GM12878 (cell line): ENCODE results near the gene TGFBR1. TPM values are rescaled to one million over a fixed set of nuclear protein-coding genes. Genes with fewer than 3 reads are reported as not detected.

Experiments used
- ATAC-seq: fragments of 200-7000 bp; cut with Tn5 transposase; 3 replicates; pipeline ENCODE4 v1.9.1; 2020; ENCODE audit warnings: mild to moderate bottlenecking, moderate library complexity
- BruUV-seq: library from RNA; stranded (reverse); fragments of 400-500 nt; replicated peaks from 2 replicates; lab custom pipeline; 2021; lab: Mats Ljungman, UMichigan
- CTCF ChIA-PET: fragments of 300-600 bp; sonication (Branson Sonifier 250); formaldehyde crosslinking; extraction: SDS; loops from one replicate; lab custom pipeline; 2021; ENCODE audit warnings: inconsistent platforms; lab: Yijun Ruan, JAX
- POLR2A ChIA-PET: fragments of 350-600 bp; formaldehyde crosslinking; extraction: SDS; loops from one replicate; lab custom pipeline; 2021; ENCODE audit warnings: inconsistent platforms; lab: Charles Lee
- RAD21 ChIA-PET: fragments of 300-600 bp; sonication (Branson Sonifier 250); formaldehyde crosslinking; loops from one replicate; lab custom pipeline; 2023; ENCODE audit warnings: antibody characterized with exemption; ENCODE audit not compliant: unreplicated experiment; lab: Charles Lee
- SMC1A ChIA-PET: fragments of 300-600 bp; sonication (Branson Sonifier 250); formaldehyde crosslinking; loops from one replicate; lab custom pipeline; 2023; ENCODE audit not compliant: unreplicated experiment, uncharacterized antibody; lab: Charles Lee
- DNase-seq: peaks from one replicate; pipeline ENCODE4 v3.0.0-alpha.2; 2011; ENCODE audit warnings: low read depth, low spot score
- FAIRE-seq: peaks from 3 replicates; lab custom pipeline; 2011; peaks lifted over from hg19 to GRCh38; lab: Jason Lieb, UNC
- H2AFZ ChIP-seq: 2 replicates; pipeline ENCODE4 v1.6.0; 2011; ENCODE audit warnings: low read depth, low read length, control low read depth; ENCODE audit not compliant: control insufficient read depth
- H3K27ac ChIP-seq: 2 replicates; pipeline ENCODE4 v1.5.1; 2011; ENCODE audit warnings: control low read depth; ENCODE audit not compliant: control insufficient read depth, insufficient read depth
- H3K27me3 ChIP-seq, 2 experiments: replicated peaks in 1 of 2; 2 replicates each; pipeline versions ENCODE4 v1.6.0 to v1.6.1; 2011; ENCODE audit warnings: low read length in 1 of 2; ENCODE audit not compliant: control insufficient read depth in 2 of 2, insufficient read depth in 2 of 2
- H3K36me3 ChIP-seq, 2 experiments: 2 replicates each; pipeline ENCODE4 v1.5.1; 2011; ENCODE audit warnings: low read length in 1 of 2; ENCODE audit not compliant: control insufficient read depth in 2 of 2, insufficient read depth in 2 of 2
- H3K4me1 ChIP-seq: 2 replicates; pipeline ENCODE4 v1.6.1; 2011; ENCODE audit warnings: mild to moderate bottlenecking, low read length, moderate library complexity, mixed read lengths; ENCODE audit not compliant: control insufficient read depth, insufficient read depth
- H3K4me2 ChIP-seq: 2 replicates; pipeline ENCODE4 v1.6.0; 2011; ENCODE audit warnings: control low read depth; ENCODE audit not compliant: control insufficient read depth, insufficient read depth
- H3K4me3 ChIP-seq: fragments of 200-600 bp; sonication (generic); 2 replicates; pipeline ENCODE4 v1.5.1; 2016
- H3K79me2 ChIP-seq: 2 replicates; pipeline ENCODE4 v1.6.0; 2011; ENCODE audit warnings: low read length; ENCODE audit not compliant: control insufficient read depth, insufficient read depth
- H3K9ac ChIP-seq: 2 replicates; pipeline ENCODE4 v1.8.0; 2011; ENCODE audit warnings: low read length, control low read depth, mixed read lengths; ENCODE audit not compliant: control insufficient read depth, insufficient read depth
- H3K9me3 ChIP-seq: replicated peaks from 3 replicates; pipeline ENCODE4 v1.5.1; 2011; ENCODE audit warnings: mild to moderate bottlenecking, low read length; ENCODE audit not compliant: control insufficient read depth, insufficient read depth
- H4K20me1 ChIP-seq: 2 replicates; pipeline ENCODE4 v1.6.0; 2011; ENCODE audit not compliant: control insufficient read depth, insufficient read depth
- ATF7 ChIP-seq: fragments of 450-650 bp; IDR thresholded peaks from 2 replicates; pipeline ENCODE4 v1.6.1; 2016; ENCODE audit warnings: low read depth, mild to moderate bottlenecking
- FOS ChIP-seq: IDR thresholded peaks from 3 replicates; pipeline ENCODE4 v1.6.1; 2011; ENCODE audit warnings: borderline replicate concordance; ENCODE audit not compliant: insufficient read length; ENCODE audit errors: extremely low read depth
- MXI1 ChIP-seq: fragments of 150-350 bp; IDR thresholded peaks from 2 replicates; pipeline ENCODE4 v1.6.1; 2011; ENCODE audit warnings: low read depth, mild to moderate bottlenecking, inconsistent platforms, low read length, improper control_type of control experiment
- POU2F2 ChIP-seq: IDR thresholded peaks from 3 replicates; pipeline ENCODE4 v1.6.1; 2011; ENCODE audit warnings: low read depth, mild to moderate bottlenecking, low read length, borderline replicate concordance
- RB1 ChIP-seq: fragments of 450-650 bp; formaldehyde crosslinking; IDR thresholded peaks from 2 replicates; pipeline ENCODE4 v1.6.1; 2017; ENCODE audit warnings: mild to moderate bottlenecking, borderline replicate concordance
- TCF7 ChIP-seq: IDR thresholded peaks from 2 replicates; pipeline ENCODE4 v1.6.1; 2014; ENCODE audit warnings: antibody characterized with exemption, borderline replicate concordance
- ZNF217 ChIP-seq: fragments of 450-650 bp; IDR thresholded peaks from 2 replicates; pipeline ENCODE4 v1.6.1; 2017; ENCODE audit warnings: antibody characterized with exemption, mild to moderate bottlenecking
- ZNF24 ChIP-seq: fragments of 450-650 bp; IDR thresholded peaks from 2 replicates; pipeline ENCODE4 v1.6.1; 2017; ENCODE audit warnings: antibody characterized with exemption, mild to moderate bottlenecking
- WGBS: methylation state at CpG from one replicate; pipeline ENCODE4 v1.1.6; 2016; ENCODE audit warnings: low lambda C conversion rate; ENCODE audit not compliant: insufficient replicate concordance, insufficient coverage; ENCODE audit errors: missing lambda C conversion rate; 5-methylcytosine and 5-hydroxymethylcytosine counted together
- in situ Hi-C: fragments of 300-500 bp; cut with MboI; formaldehyde crosslinking; loops from 9 replicates; pipeline ENCODE4 v1.14.3; 2018; ENCODE audit warnings: mixed read lengths
- intact Hi-C: fragments of 100-400 bp; cut with micrococcal nuclease; formaldehyde crosslinking; loops from one replicate; pipeline ENCODE4 v1.14.2; 2022; ENCODE audit not compliant: unreplicated experiment
- polyA plus RNA-seq, 11 experiments: library from polyadenylated mRNA; depleted of rRNA in 4 of 11; unstranded in 6 of 11; stranded (reverse) in 5 of 11; fragments of >200 nt; fragmentation: Nextera tagmentation in 4 of 11; fragmentation: Illumina TruSeq in 1 of 11; extraction: Ambion mirVana in 4 of 11; extraction: Trizol in 1 of 11; gene quantifications; 1 replicate in 1 of 11; 2 replicates in 10 of 11; pipeline versions ENCODE4 v1.2.1 to v1.2.3, GENCODE V29; 2011 to 2016; ENCODE audit warnings: inconsistent platforms in 2 of 11, missing spikeins in 2 of 11, low read depth in 1 of 11
- total RNA-seq, 4 experiments: library from RNA; depleted of rRNA in 3 of 4; stranded (reverse); fragments of >200 nt in 3 of 4; fragmentation: Illumina TruSeq in 1 of 4; extraction: Trizol in 1 of 4; gene quantifications; 2 replicates each; pipeline versions ENCODE4 v1.2.1 to v1.2.3, GENCODE V29; 2013 to 2021
- TF ChIP-seq, protein P1 (sequence below): IDR thresholded peaks from 2 replicates; pipeline ENCODE4 v1.6.1; 2012; ENCODE audit warnings: low read depth, low read length, improper control_type of control experiment
- TF ChIP-seq, protein P2 (sequence below): fragments of 450-650 bp; IDR thresholded peaks from 2 replicates; pipeline ENCODE4 v1.6.1; 2017; ENCODE audit warnings: borderline replicate concordance
- TF ChIP-seq, protein P3 (sequence below), 3 experiments: IDR thresholded peaks in 2 of 3; conservative IDR thresholded peaks in 1 of 3; 2 replicates each; pipeline ENCODE4 v1.5.1; 2011; ENCODE audit warnings: low read depth in 3 of 3, low read length in 3 of 3, mild to moderate bottlenecking in 3 of 3, control low read depth in 2 of 3, moderate library complexity in 2 of 3, inconsistent platforms in 1 of 3, mixed read lengths in 1 of 3; ENCODE audit not compliant: control insufficient read depth in 2 of 3, insufficient read depth in 1 of 3; ENCODE audit errors: extremely low read depth in 1 of 3

The TGFBR1 gene
- total and polyA plus RNA-seq, 10 of the 15 experiments (the other 5 are each of a cell fraction or from before 2014, with no cell fraction given) = 2.9 to 27.2 (median 16.6) TPM

DNA sequence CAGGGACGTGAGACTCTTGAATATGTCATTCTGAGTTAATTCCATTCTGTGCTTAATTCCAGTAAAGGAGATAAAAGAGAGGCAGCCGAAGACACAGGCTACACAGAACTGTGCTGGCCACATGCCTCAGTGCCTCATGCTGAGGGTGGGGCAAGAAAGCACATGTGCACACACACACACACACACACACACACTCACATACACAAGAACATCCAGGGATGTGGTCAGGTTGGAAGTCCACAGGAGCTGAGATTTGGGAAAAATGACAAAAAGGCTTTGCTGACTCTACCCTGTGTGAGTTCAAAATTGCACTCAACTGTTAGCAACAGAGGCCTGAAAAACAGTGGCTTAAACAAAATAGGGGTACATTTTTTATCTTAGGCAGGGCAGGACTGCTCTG is 76.3 kb downstream of the TGFBR1 start:
- Histone ChIP-seq H3K4me2 (peak overlapping the region; percentile 0), H2AFZ (peak overlapping the region; percentile 1), H3K9ac (peak overlapping the region; percentile 41; the same call in 1 of the 2 replicates)
- no peak for FAIRE-seq
- CTCF ChIA-PET = interaction anchor here (0.9 to 9.3 kb wide), 11 partner anchors 8 to 639 kb away, joined by 3 to 131 read pairs (median 6); no protein-coding TSS in a partner anchor
- no peak for TF ChIP-seq ZNF24
- TF ChIP-seq, protein P1, sequence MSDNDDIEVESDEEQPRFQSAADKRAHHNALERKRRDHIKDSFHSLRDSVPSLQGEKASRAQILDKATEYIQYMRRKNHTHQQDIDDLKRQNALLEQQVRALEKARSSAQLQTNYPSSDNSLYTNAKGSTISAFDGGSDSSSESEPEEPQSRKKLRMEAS = peak; percentile 63; the same call in 1 of the 2 replicates
- TF ChIP-seq, all 136 proteins: peak for 1
- 58% methylated on average over 2 of the region's 2 CpGs for WGBS
- no peaks in the 10 kb centered on the region for H3K9me3 ChIP-seq
- ChIA-PET POLR2A (interaction anchor here (1.3 to 2.4 kb wide), 7 partner anchors 10 to 85 kb away, joined by 3 to 11 read pairs (median 8); partner anchors contain the start of genes ALG2 and SEC61B), SMC1A (interaction anchor here (0.8 to 12.4 kb wide), 9 partner anchors 9 to 828 kb away, joined by 3 to 189 read pairs (median 16); partner anchors contain the start of genes ALG2 and SEC61B), RAD21 (interaction anchor here (1.1 to 13.6 kb wide), 11 partner anchors 8 to 1037 kb away, joined by 3 to 147 read pairs (median 6); partner anchors contain the start of genes ALG2 and SEC61B)
- BruUV-seq = TSS peak; percentile 64
- intact Hi-C loops (loop anchor here (5.0 to 10.0 kb wide), 9 partner anchors 56 to 1254 kb away; partner anchors contain the start of genes ERP44 and INVS), in situ Hi-C loops (loop anchor here (5.0 to 10.0 kb wide), 5 partner anchors 49 to 1144 kb away; no protein-coding TSS in a partner anchor)
- peaks cover 60% of the 10 kb centered on the region for H3K4me1 ChIP-seq
- ATAC-seq = peak; percentile 0; the same call in 1 of the 3 replicates
- no peak overlapping the region for H3K4me3 ChIP-seq
- no peaks in the 10 kb centered on the region for H3K27me3 ChIP-seq
- no peaks in the 10 kb centered on the region for H3K79me2 ChIP-seq
- no peak for DNase-seq
- H4K20me1 ChIP-seq = no peaks in the 10 kb centered on the region
- H3K27ac ChIP-seq = peak overlapping the region; percentile 84
- H3K36me3 ChIP-seq = no peaks in the 10 kb centered on the region

DNA sequence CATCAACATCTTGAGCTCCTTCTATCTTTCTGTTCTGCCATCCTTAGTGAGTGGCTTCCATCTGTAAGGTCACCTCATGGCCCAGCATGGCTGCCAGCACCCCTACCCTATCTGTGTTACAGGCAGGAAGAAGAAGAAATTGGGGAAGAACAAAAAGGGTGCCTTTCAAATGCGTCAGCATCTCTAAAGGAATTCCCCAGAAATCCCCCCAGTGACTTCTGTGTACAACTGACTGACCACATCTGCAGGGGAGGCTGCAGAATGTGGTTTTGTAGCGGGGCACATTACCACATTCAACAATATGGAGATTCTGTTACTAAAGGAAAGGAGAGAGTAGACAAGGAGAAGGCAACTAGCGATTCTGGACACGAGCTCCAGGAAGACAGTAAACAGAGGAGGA is 76.7 kb downstream of the TGFBR1 start:
- BruUV-seq = no TSS peak
- ChIA-PET CTCF (interaction anchor here (0.7 to 9.3 kb wide), 15 partner anchors 9 to 1141 kb away, joined by 3 to 131 read pairs (median 4); no protein-coding TSS in a partner anchor), SMC1A (interaction anchor here (0.7 to 12.4 kb wide), 15 partner anchors 9 to 828 kb away, joined by 3 to 189 read pairs (median 4); partner anchors contain the start of genes ALG2, NR4A3 and SEC61B), RAD21 (interaction anchor here (0.8 to 13.6 kb wide), 15 partner anchors 8 to 1037 kb away, joined by 3 to 147 read pairs (median 5); partner anchors contain the start of genes ALG2 and SEC61B), POLR2A (interaction anchor here (1.1 to 2.4 kb wide), 8 partner anchors 10 to 84 kb away, joined by 3 to 11 read pairs (median 6); partner anchors contain the start of genes ALG2 and SEC61B)
- H3K36me3 ChIP-seq = no peaks in the 10 kb centered on the region
- intact Hi-C loops (loop anchor here (5.0 to 10.0 kb wide), 9 partner anchors 56 to 1253 kb away; partner anchors contain the start of genes ERP44 and INVS), in situ Hi-C loops (loop anchor here (5.0 to 10.0 kb wide), 5 partner anchors 49 to 1143 kb away; no protein-coding TSS in a partner anchor)
- peak overlapping the region; percentile 41; the same call in 1 of the 2 replicates for H3K9ac ChIP-seq
- H2AFZ ChIP-seq = peak overlapping the region; percentile 1
- peak; percentile 63 for ATAC-seq
- peak overlapping the region; percentile 0 for H3K4me2 ChIP-seq
- H3K9me3 ChIP-seq = no peaks in the 10 kb centered on the region
- peaks cover 63% of the 10 kb centered on the region for H3K4me1 ChIP-seq
- H3K27ac ChIP-seq = peak overlapping the region; percentile 84
- DNase-seq = peak; percentile 85
- WGBS = 1% methylated on average over 4 of the region's 4 CpGs
- H3K4me3 ChIP-seq = no peak overlapping the region; the same call in 1 of the 2 replicates
- no peaks in the 10 kb centered on the region for H4K20me1 ChIP-seq
- peak; percentile 38 for FAIRE-seq
- no peaks in the 10 kb centered on the region for H3K79me2 ChIP-seq
- no peaks in the 10 kb centered on the region for H3K27me3 ChIP-seq
- TF ChIP-seq TCF7 (peak; percentile 76), POU2F2 (peak; percentile 84), FOS (no peak), ZNF217 (no peak; the same call in 1 of the 2 replicates), ATF7 (peak; percentile 77), MXI1 (no peak), RB1 (no peak)
- TF ChIP-seq, protein P2, sequence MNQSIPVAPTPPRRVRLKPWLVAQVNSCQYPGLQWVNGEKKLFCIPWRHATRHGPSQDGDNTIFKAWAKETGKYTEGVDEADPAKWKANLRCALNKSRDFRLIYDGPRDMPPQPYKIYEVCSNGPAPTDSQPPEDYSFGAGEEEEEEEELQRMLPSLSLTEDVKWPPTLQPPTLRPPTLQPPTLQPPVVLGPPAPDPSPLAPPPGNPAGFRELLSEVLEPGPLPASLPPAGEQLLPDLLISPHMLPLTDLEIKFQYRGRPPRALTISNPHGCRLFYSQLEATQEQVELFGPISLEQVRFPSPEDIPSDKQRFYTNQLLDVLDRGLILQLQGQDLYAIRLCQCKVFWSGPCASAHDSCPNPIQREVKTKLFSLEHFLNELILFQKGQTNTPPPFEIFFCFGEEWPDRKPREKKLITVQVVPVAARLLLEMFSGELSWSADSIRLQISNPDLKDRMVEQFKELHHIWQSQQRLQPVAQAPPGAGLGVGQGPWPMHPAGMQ = peak; percentile 59; the same call in 1 of the 2 replicates
- TF ChIP-seq, protein P3, sequence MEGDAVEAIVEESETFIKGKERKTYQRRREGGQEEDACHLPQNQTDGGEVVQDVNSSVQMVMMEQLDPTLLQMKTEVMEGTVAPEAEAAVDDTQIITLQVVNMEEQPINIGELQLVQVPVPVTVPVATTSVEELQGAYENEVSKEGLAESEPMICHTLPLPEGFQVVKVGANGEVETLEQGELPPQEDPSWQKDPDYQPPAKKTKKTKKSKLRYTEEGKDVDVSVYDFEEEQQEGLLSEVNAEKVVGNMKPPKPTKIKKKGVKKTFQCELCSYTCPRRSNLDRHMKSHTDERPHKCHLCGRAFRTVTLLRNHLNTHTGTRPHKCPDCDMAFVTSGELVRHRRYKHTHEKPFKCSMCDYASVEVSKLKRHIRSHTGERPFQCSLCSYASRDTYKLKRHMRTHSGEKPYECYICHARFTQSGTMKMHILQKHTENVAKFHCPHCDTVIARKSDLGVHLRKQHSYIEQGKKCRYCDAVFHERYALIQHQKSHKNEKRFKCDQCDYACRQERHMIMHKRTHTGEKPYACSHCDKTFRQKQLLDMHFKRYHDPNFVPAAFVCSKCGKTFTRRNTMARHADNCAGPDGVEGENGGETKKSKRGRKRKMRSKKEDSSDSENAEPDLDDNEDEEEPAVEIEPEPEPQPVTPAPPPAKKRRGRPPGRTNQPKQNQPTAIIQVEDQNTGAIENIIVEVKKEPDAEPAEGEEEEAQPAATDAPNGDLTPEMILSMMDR (IDR thresholded peaks at IDR 0.05 in 2 of 3, conservative IDR thresholded peaks at IDR 0.05 in 1 of 3; ENCODE audit: control insufficient read depth in 2 of 3, extremely low read depth in 1 of 3, insufficient read depth in 1 of 3, low read depth in 3 of 3, low read length in 3 of 3) = no peak
